B cell (primary cell): ENCODE measurements around the gene ZNF212. TPM values are rescaled to one million over a fixed set of nuclear protein-coding genes. Genes with fewer than 3 reads are reported as not detected.

Source experiments
- ATAC-seq: fragments of 200-7000 bp; cut with Tn5 transposase; one replicate; pipeline ENCODE4 v1.10.0; 2021; ENCODE audit warnings: low read depth, mild to moderate bottlenecking, moderate number of reproducible peaks, moderate library complexity
- CTCF ChIA-PET: fragments of 350-600 bp; sonication (Branson Sonifier 250); formaldehyde crosslinking; loops from one replicate; lab custom pipeline; 2021; ENCODE audit warnings: antibody characterized with exemption, inconsistent platforms; lab: Charles Lee
- POLR2A ChIA-PET: fragments of 350-600 bp; sonication (Branson Sonifier 250); formaldehyde crosslinking; loops from one replicate; lab custom pipeline; 2021; ENCODE audit warnings: antibody characterized with exemption; lab: Charles Lee
- DNase-seq: peaks from one replicate; pipeline ENCODE4 v3.0.0; 2013
- H2AFZ ChIP-seq: 2 replicates; pipeline ENCODE4 v1.6.1; 2012; ENCODE audit warnings: mild to moderate bottlenecking, low read depth, low read length; ENCODE audit not compliant: insufficient read depth, poor library complexity, severe bottlenecking
- H3K27ac ChIP-seq, 2 donors: 1 replicate in 1 of 2; 2 replicates in 1 of 2; pipeline ENCODE4 v1.5.1; 2012 to 2013; ENCODE audit warnings: low read length in 2 of 2, mild to moderate bottlenecking in 2 of 2, moderate library complexity in 1 of 2
- H3K27me3 ChIP-seq, 4 experiments: fragments of 200-600 bp in 1 of 4; sonication (generic) in 1 of 4; replicated peaks in 1 of 4; 1 replicate in 2 of 4; 2 replicates in 2 of 4; pipeline versions ENCODE4 v1.6.1 to v1.7.0; 2013 to 2016; ENCODE audit warnings: low read length in 3 of 4, mild to moderate bottlenecking in 2 of 4, mixed read lengths in 1 of 4, moderate library complexity in 1 of 4; ENCODE audit not compliant: insufficient read depth in 4 of 4, control insufficient read depth in 3 of 4; ENCODE audit errors: control extremely low read depth in 1 of 4
- H3K36me3 ChIP-seq, 2 experiments: replicated peaks in 1 of 2; 1 replicate in 1 of 2; 2 replicates in 1 of 2; pipeline versions ENCODE4 v1.6.1 to v1.7.1; 2013; ENCODE audit warnings: low read length in 1 of 2; ENCODE audit not compliant: insufficient read depth in 2 of 2, control insufficient read depth in 1 of 2; ENCODE audit errors: control extremely low read depth in 1 of 2, extremely low read depth in 1 of 2
- H3K4me1 ChIP-seq, 2 donors: fragments of 200-600 bp in 1 of 2; sonication (generic) in 1 of 2; 1 replicate in 1 of 2; 2 replicates in 1 of 2; pipeline versions ENCODE4 v1.5.1 to v1.6.1; 2013 to 2017; ENCODE audit warnings: low read length in 2 of 2; ENCODE audit not compliant: control insufficient read depth in 2 of 2, insufficient read depth in 2 of 2
- H3K4me2 ChIP-seq: replicated peaks from 2 replicates; pipeline ENCODE3; 2012; ENCODE audit warnings: mild to moderate bottlenecking, low read depth, low read length; ENCODE audit not compliant: poor library complexity, severe bottlenecking
- H3K4me3 ChIP-seq, 5 experiments: fragments of 200-600 bp in 1 of 5; sonication (generic) in 1 of 5; 1 replicate in 3 of 5; 2 replicates in 2 of 5; pipeline versions ENCODE4 v1.5.1 to v1.7.0; 2011 to 2016; ENCODE audit warnings: low read length in 4 of 5, mild to moderate bottlenecking in 4 of 5, low read depth in 2 of 5, control low read depth in 1 of 5, moderate library complexity in 1 of 5; ENCODE audit not compliant: insufficient read depth in 1 of 5; ENCODE audit errors: control extremely low read depth in 1 of 5, extremely low read depth in 1 of 5
- H3K79me2 ChIP-seq: fragments of 200-600 bp; sonication (generic); one replicate; pipeline ENCODE4 v1.6.0; 2016; ENCODE audit warnings: low read length; ENCODE audit not compliant: control insufficient read depth, insufficient read depth
- H3K9ac ChIP-seq: fragments of 200-600 bp; sonication (generic); 2 replicates; pipeline ENCODE4 v1.6.1; 2017; ENCODE audit warnings: mild to moderate bottlenecking, low read length, moderate library complexity
- H3K9me3 ChIP-seq, 3 donors: one replicate each; pipeline versions ENCODE4 v1.6.1 to v1.7.1; 2013; ENCODE audit warnings: low read length in 2 of 3; ENCODE audit not compliant: control insufficient read depth in 2 of 3, insufficient read depth in 1 of 3; ENCODE audit errors: control extremely low read depth in 1 of 3
- H4K20me1 ChIP-seq: 2 replicates; pipeline ENCODE4 v1.6.0; 2012; ENCODE audit warnings: mild to moderate bottlenecking, low read length; ENCODE audit not compliant: insufficient read depth, control insufficient read depth, poor library complexity, severe bottlenecking
- H3K27ac Mint-ChIP-seq: one replicate; pipeline ENCODE4 v1.8.0; 2021; ENCODE audit warnings: mixed read lengths
- H3K27me3 Mint-ChIP-seq: one replicate; pipeline ENCODE4 v1.8.0; 2021; ENCODE audit warnings: mixed read lengths
- H3K4me1 Mint-ChIP-seq: one replicate; pipeline ENCODE4 v1.8.0; 2021; ENCODE audit warnings: mixed read lengths
- H3K4me3 Mint-ChIP-seq: one replicate; pipeline ENCODE4 v1.8.0; 2021; ENCODE audit warnings: mixed read lengths
- H3K9me3 Mint-ChIP-seq: one replicate; pipeline ENCODE4 v1.8.0; 2022; ENCODE audit warnings: mixed read lengths; ENCODE audit not compliant: insufficient read depth
- EZH2 ChIP-seq: IDR thresholded peaks from 2 replicates; pipeline ENCODE4 v1.6.1; 2012; ENCODE audit warnings: borderline replicate concordance, low read depth, mild to moderate bottlenecking, moderate library complexity, low read length; ENCODE audit not compliant: insufficient read depth, poor library complexity, severe bottlenecking
- WGBS: methylation state at CpG from one replicate; pipeline ENCODE4 v1.1.5; 2013; ENCODE audit warnings: missing lambda C conversion rate; ENCODE audit not compliant: insufficient coverage; 5-methylcytosine and 5-hydroxymethylcytosine counted together
- intact Hi-C: fragments of 100-400 bp; cut with micrococcal nuclease; formaldehyde crosslinking; loops from one replicate; pipeline ENCODE4 v1.10.0; 2022
- polyA plus RNA-seq: library from polyadenylated mRNA; depleted of rRNA; stranded (reverse); fragments of >200 nt; gene quantifications from 2 replicates; pipeline ENCODE4 v1.2.3, GENCODE V29; 2012
- total RNA-seq, 2 donors: library from RNA; stranded (reverse); fragments of 120-200 nt in 1 of 2; gene quantifications; 1 replicate in 1 of 2; 2 replicates in 1 of 2; pipeline versions ENCODE4 v1.2.3 to v1.2.4, GENCODE V29; 2013 to 2022
- TF ChIP-seq, protein P1 (sequence below): fragments of 200-600 bp; IDR thresholded peaks from one replicate; pipeline ENCODE4 v1.8.0; 2022; ENCODE audit warnings: antibody characterized with exemption, mild to moderate bottlenecking

Gene ZNF212
- total and polyA plus RNA-seq, 2 donors (not counting 1 experiment from before 2014, with no cell fraction given): 8.1 to 22.5 TPM

DNA sequence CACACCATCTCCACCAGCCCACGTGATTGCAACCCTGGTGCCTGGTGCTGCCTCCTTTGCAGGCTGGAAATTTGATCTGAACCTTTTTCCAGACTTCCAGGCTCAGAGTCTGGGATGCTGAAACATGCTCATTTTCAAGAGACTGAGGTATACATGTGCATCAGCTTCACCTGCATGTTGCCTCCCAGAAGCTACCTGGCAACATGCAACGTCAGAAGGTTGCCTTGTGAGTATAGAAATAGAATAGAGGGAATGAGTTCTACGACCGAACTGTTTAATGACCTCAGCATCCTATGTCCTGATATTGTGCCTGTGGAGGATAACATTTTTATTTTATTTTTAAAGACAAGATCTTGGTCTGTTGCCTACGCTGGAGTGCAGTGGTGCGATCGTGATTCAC, 1.9 kb upstream of the ZNF212 start:
- H3K4me2 ChIP-seq: no peak overlapping the region
- H3K9ac ChIP-seq: no peak overlapping the region
- peaks cover 0 to 10% (median 0%) of the 10 kb centered on the region in 4 experiments for H3K27me3 ChIP-seq
- POLR2A ChIA-PET: no interaction called here
- H4K20me1 ChIP-seq: peaks cover 7% of the 10 kb centered on the region
- no peak overlapping the region for H3K27ac ChIP-seq
- Mint-ChIP-seq H3K9me3 (peaks cover under 1% of the 10 kb centered on the region), H3K4me3 (no peak overlapping the region), H3K27ac (no peak overlapping the region), H3K27me3 (peaks cover 14% of the 10 kb centered on the region), H3K4me1 (peaks cover 24% of the 10 kb centered on the region)
- CTCF ChIA-PET: no interaction called here
- H2AFZ ChIP-seq: no peak overlapping the region
- H3K4me1 ChIP-seq: peaks cover 17 to 22% of the 10 kb centered on the region in 2 donors
- no peak overlapping the region for H3K4me3 ChIP-seq
- no peak for TF ChIP-seq EZH2
- TF ChIP-seq, protein P1, sequence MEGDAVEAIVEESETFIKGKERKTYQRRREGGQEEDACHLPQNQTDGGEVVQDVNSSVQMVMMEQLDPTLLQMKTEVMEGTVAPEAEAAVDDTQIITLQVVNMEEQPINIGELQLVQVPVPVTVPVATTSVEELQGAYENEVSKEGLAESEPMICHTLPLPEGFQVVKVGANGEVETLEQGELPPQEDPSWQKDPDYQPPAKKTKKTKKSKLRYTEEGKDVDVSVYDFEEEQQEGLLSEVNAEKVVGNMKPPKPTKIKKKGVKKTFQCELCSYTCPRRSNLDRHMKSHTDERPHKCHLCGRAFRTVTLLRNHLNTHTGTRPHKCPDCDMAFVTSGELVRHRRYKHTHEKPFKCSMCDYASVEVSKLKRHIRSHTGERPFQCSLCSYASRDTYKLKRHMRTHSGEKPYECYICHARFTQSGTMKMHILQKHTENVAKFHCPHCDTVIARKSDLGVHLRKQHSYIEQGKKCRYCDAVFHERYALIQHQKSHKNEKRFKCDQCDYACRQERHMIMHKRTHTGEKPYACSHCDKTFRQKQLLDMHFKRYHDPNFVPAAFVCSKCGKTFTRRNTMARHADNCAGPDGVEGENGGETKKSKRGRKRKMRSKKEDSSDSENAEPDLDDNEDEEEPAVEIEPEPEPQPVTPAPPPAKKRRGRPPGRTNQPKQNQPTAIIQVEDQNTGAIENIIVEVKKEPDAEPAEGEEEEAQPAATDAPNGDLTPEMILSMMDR: no peak
- intact Hi-C loops: loop anchor here (5.0 kb wide), 1 partner anchor 210 kb away; the partner anchor contains the start of gene PDIA4
- 78% methylated on average over 1 of the region's 7 CpGs for WGBS
- H3K36me3 ChIP-seq: no peaks in the 10 kb centered on the region
- ATAC-seq (no peak), DNase-seq (no peak)
- peaks cover 0 to 2% (median 0%) of the 10 kb centered on the region in 3 donors for H3K9me3 ChIP-seq
- H3K79me2 ChIP-seq: peaks cover 37% of the 10 kb centered on the region

DNA sequence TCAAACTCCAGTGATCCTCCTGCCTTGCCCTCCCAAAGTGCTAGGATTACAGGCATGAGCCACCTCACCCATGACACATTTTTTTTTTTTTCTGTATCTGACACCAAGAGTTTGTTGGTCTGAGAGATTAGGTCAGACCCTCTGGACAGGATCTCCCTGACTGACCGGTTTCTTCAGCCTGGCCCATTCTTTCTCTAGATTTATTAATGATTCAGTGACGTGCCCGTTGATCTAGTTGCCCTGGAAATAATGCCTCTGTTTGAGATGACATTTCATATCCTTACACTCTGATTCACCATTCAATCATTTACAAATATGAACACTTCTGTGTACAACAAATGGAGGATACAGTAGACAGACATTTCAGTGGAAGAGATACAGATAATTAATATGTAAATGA, 1.4 kb upstream of the ZNF212 start:
- Histone ChIP-seq H3K4me1 (peaks cover 17 to 22% of the 10 kb centered on the region in 2 donors), H2AFZ (no peak overlapping the region), H3K9me3 (peaks cover 0 to 5% (median 0%) of the 10 kb centered on the region in 3 donors), H3K27me3 (peaks cover 0 to 6% (median 0%) of the 10 kb centered on the region in 4 experiments), H3K4me2 (no peak overlapping the region), H3K4me3 (no peak overlapping the region), H4K20me1 (peaks cover 7% of the 10 kb centered on the region), H3K9ac (no peak overlapping the region), H3K79me2 (peaks cover 42% of the 10 kb centered on the region), H3K36me3 (no peaks in the 10 kb centered on the region), H3K27ac (no peak overlapping the region)
- Mint-ChIP-seq H3K27ac (no peak overlapping the region), H3K27me3 (peaks cover 10% of the 10 kb centered on the region), H3K4me3 (peak overlapping the region; percentile 95), H3K9me3 (peaks cover 5% of the 10 kb centered on the region), H3K4me1 (peaks cover 27% of the 10 kb centered on the region)
- intact Hi-C loops: loop anchor here (2.0 to 5.0 kb wide), 3 partner anchors 111 to 211 kb away; partner anchors contain the start of genes PDIA4, ZNF425 and ZNF786
- TF ChIP-seq, protein P1: no peak
- TF ChIP-seq EZH2: no peak
- ATAC-seq (no peak), DNase-seq (no peak)
- ChIA-PET CTCF (no interaction called here), POLR2A (no interaction called here)
- 100% methylated on average over 1 of the region's 3 CpGs for WGBS
